Endothelial cell of umbilical vein (primary cell): ENCODE data around the gene GLI1. TPM values are rescaled to one million over a fixed set of nuclear protein-coding genes. Genes with fewer than 3 reads are reported as not detected.

Experiments
- BruUV-seq: library from RNA; stranded (reverse); fragments of 400-500 nt; replicated peaks from 2 replicates; lab custom pipeline; 2021; lab: Mats Ljungman, UMichigan
- CTCF ChIA-PET: fragments of 300-600, 350-600 bp; sonication (Branson Sonifier 250); formaldehyde crosslinking; loops from one replicate; lab custom pipeline; 2021; ENCODE audit warnings: antibody characterized with exemption, inconsistent platforms; lab: Charles Lee
- POLR2A ChIA-PET: fragments of 300-600, 350-600 bp; sonication (Branson Sonifier 250); formaldehyde crosslinking; loops from one replicate; lab custom pipeline; 2021; ENCODE audit warnings: antibody characterized with exemption, inconsistent platforms; lab: Charles Lee
- DNase-seq: peaks from one replicate; pipeline ENCODE4 v3.0.0-alpha.2; 2011; ENCODE audit warnings: low read depth, low spot score
- FAIRE-seq: peaks from 2 replicates; lab custom pipeline; 2011; peaks lifted over from hg19 to GRCh38; lab: Jason Lieb, UNC
- H2AFZ ChIP-seq: 2 replicates; pipeline ENCODE4 v1.6.0; 2012; ENCODE audit warnings: low read depth, low read length, control low read depth, inconsistent platforms
- H3K27ac ChIP-seq: 2 replicates; pipeline ENCODE4 v1.5.1; 2011; ENCODE audit warnings: low read depth, mild to moderate bottlenecking, control low read depth, low read length, moderate library complexity; ENCODE audit not compliant: insufficient read depth
- H3K27me3 ChIP-seq, 2 experiments: 2 replicates each; pipeline versions ENCODE4 v1.6.0 to v1.6.1; 2011; ENCODE audit warnings: low read length in 2 of 2, mixed read lengths in 1 of 2; ENCODE audit not compliant: control insufficient read depth in 2 of 2, insufficient read depth in 2 of 2
- H3K36me3 ChIP-seq, 2 experiments: 2 replicates in 1 of 2; 3 replicates in 1 of 2; pipeline ENCODE4 v1.5.1; 2011; ENCODE audit warnings: low read length in 2 of 2, mild to moderate bottlenecking in 1 of 2, moderate library complexity in 1 of 2; ENCODE audit not compliant: control insufficient read depth in 2 of 2, insufficient read depth in 2 of 2; ENCODE audit errors: extremely low read depth in 1 of 2
- H3K4me1 ChIP-seq: 3 replicates; pipeline ENCODE4 v1.5.1; 2011; ENCODE audit warnings: mild to moderate bottlenecking, low read length; ENCODE audit not compliant: control insufficient read depth, insufficient read depth; ENCODE audit errors: extremely low read depth
- H3K4me2 ChIP-seq: 2 replicates; pipeline ENCODE4 v1.6.1; 2011; ENCODE audit warnings: low read length, control low read depth, mixed read lengths; ENCODE audit not compliant: insufficient read depth
- H3K4me3 ChIP-seq, 3 experiments: fragments of 200-600 bp in 1 of 3; sonication (generic), shearing (Covaris generic) in 1 of 3; replicated peaks in 1 of 3; 2 replicates each; pipeline ENCODE4 v1.5.1; 2011 to 2016; ENCODE audit warnings: control low read depth in 3 of 3, low read length in 3 of 3, mild to moderate bottlenecking in 2 of 3, inconsistent platforms in 1 of 3, low read depth in 1 of 3, moderate library complexity in 1 of 3; ENCODE audit not compliant: insufficient read depth in 1 of 3
- H3K79me2 ChIP-seq: 2 replicates; pipeline ENCODE4 v1.6.0; 2012; ENCODE audit warnings: low read length, inconsistent platforms; ENCODE audit not compliant: control insufficient read depth, insufficient read depth
- H3K9ac ChIP-seq: replicated peaks from 2 replicates; pipeline ENCODE3; 2011; ENCODE audit warnings: low read length, control low read depth; ENCODE audit not compliant: insufficient read depth; ENCODE audit errors: extremely low read depth
- H3K9me1 ChIP-seq: replicated peaks from 3 replicates; pipeline ENCODE4 v1.6.0; 2011; ENCODE audit warnings: mild to moderate bottlenecking, low read length; ENCODE audit not compliant: control insufficient read depth, insufficient read depth; ENCODE audit errors: extremely low read depth
- H3K9me3 ChIP-seq: replicated peaks from 2 replicates; pipeline ENCODE4 v1.5.1; 2012; ENCODE audit warnings: low read length, inconsistent platforms; ENCODE audit not compliant: control insufficient read depth, insufficient read depth
- H4K20me1 ChIP-seq: replicated peaks from 2 replicates; pipeline ENCODE3; 2011; ENCODE audit warnings: mild to moderate bottlenecking, low read length; ENCODE audit not compliant: control insufficient read depth, insufficient read depth; ENCODE audit errors: extremely low read depth
- EZH2 ChIP-seq: IDR thresholded peaks from 2 replicates; pipeline ENCODE4 v1.6.1; 2012; ENCODE audit warnings: borderline replicate concordance, low read depth, mild to moderate bottlenecking, moderate library complexity, low read length, inconsistent platforms; ENCODE audit not compliant: severe bottlenecking
- FOS ChIP-seq: IDR thresholded peaks from 2 replicates; pipeline ENCODE4 v1.6.1; 2011; ENCODE audit warnings: mild to moderate bottlenecking, low read length, moderate library complexity, borderline replicate concordance; ENCODE audit not compliant: insufficient read depth
- GATA2 ChIP-seq: IDR thresholded peaks from 2 replicates; pipeline ENCODE4 v1.7.0; 2011; ENCODE audit warnings: low read depth, mild to moderate bottlenecking, moderate library complexity, mixed read lengths, low read length; ENCODE audit not compliant: insufficient read length, insufficient read depth
- JUN ChIP-seq: IDR thresholded peaks from 2 replicates; pipeline ENCODE4 v1.6.1; 2011; ENCODE audit warnings: borderline replicate concordance, low read depth; ENCODE audit not compliant: insufficient read length, insufficient read depth
- POLR2A ChIP-seq: IDR thresholded peaks from 2 replicates; pipeline ENCODE4 v1.6.1; 2012; ENCODE audit warnings: low read depth, mild to moderate bottlenecking, control low read depth, low read length
- POLR2AphosphoS5 ChIP-seq: IDR thresholded peaks from 2 replicates; pipeline ENCODE4 v1.6.1; 2012; ENCODE audit warnings: low read depth, mild to moderate bottlenecking, control low read depth, low read length, moderate library complexity; ENCODE audit not compliant: insufficient read depth
- dilution Hi-C: fragments of 300-500 bp; cut with MboI; formaldehyde crosslinking; loops from one replicate; pipeline ENCODE4 v1.15.0; 2019; ENCODE audit warnings: low sequenced_read_pairs; ENCODE audit not compliant: extremely low pct_ligation_motif_present
- intact Hi-C: fragments of 100-400 bp; cut with micrococcal nuclease; formaldehyde crosslinking; loops from one replicate; pipeline ENCODE4 v1.10.0; 2022
- polyA plus RNA-seq, 4 experiments: library from polyadenylated mRNA; depleted of rRNA in 3 of 4; stranded (reverse) in 3 of 4; unstranded in 1 of 4; fragments of >200 nt; gene quantifications; 2 replicates each; pipeline versions ENCODE4 v1.2.1 to v1.2.3, GENCODE V29; 2011 to 2012; ENCODE audit warnings: missing spikeins in 1 of 4
- total RNA-seq: library from RNA; stranded (reverse); gene quantifications from 2 replicates; pipeline ENCODE4 v1.2.3, GENCODE V29; 2021
- TF ChIP-seq, protein P1 (sequence below), 2 donors: IDR thresholded peaks; 1 replicate in 1 of 2; 2 replicates in 1 of 2; pipeline ENCODE4 v1.5.1; 2011; ENCODE audit warnings: low read length in 2 of 2, mild to moderate bottlenecking in 2 of 2, moderate library complexity in 2 of 2, control low read depth in 1 of 2, inconsistent platforms in 1 of 2, low read depth in 1 of 2; ENCODE audit not compliant: insufficient read depth in 1 of 2; ENCODE audit errors: extremely low read depth in 1 of 2

Gene GLI1
- total and polyA plus RNA-seq, 2 donors (not counting 3 experiments of a cell fraction or from before 2014, with no cell fraction given), result 0.10 to 0.29 TPM

DNA sequence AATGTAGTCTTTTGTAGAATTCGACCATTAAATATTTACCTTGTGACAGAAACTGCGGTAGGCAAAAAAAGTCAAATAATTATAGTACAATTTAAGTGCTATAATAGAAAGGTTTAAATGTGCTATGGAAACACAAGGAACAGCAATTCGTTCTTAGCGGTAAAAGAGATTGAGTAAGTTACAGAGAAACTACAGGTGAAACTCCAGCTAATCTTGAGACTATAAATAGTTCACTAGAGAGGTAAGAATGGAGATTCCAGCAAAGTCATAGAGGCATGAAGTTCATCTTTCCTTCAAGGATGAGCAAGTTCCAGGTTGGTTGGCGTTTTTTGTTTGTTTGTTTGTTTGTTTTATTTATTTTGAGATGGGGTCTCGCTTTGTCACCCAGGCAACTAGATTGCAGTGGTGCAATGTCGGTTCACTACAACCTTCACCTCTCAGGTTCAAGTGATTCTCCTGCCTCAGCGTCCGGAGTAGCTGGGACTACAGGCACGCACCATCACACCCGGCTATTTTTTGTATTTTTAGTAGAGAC is 27.9 kb upstream of the GLI1 start:
- Histone ChIP-seq H3K79me2 (peaks cover 17% of the 10 kb centered on the region), H3K9me1 (no peaks in the 10 kb centered on the region), H3K9ac (peak overlapping the region; percentile 82), H3K4me2 (peak overlapping the region; percentile 92), H3K27me3 (no peaks in the 10 kb centered on the region), H4K20me1 (no peaks in the 10 kb centered on the region), H3K4me1 (peaks cover 6% of the 10 kb centered on the region), H3K4me3 (no peak overlapping the region), H3K36me3 (no peaks in the 10 kb centered on the region), H2AFZ (peak overlapping the region; percentile 23), H3K9me3 (no peaks in the 10 kb centered on the region), H3K27ac (no peak overlapping the region)
- TF ChIP-seq FOS, result no peak
- no peak for TF ChIP-seq POLR2A
- TF ChIP-seq GATA2, result no peak
- no peak for TF ChIP-seq POLR2AphosphoS5
- TF ChIP-seq JUN, result no peak
- TF ChIP-seq EZH2, result no peak
- TF ChIP-seq, protein P1, sequence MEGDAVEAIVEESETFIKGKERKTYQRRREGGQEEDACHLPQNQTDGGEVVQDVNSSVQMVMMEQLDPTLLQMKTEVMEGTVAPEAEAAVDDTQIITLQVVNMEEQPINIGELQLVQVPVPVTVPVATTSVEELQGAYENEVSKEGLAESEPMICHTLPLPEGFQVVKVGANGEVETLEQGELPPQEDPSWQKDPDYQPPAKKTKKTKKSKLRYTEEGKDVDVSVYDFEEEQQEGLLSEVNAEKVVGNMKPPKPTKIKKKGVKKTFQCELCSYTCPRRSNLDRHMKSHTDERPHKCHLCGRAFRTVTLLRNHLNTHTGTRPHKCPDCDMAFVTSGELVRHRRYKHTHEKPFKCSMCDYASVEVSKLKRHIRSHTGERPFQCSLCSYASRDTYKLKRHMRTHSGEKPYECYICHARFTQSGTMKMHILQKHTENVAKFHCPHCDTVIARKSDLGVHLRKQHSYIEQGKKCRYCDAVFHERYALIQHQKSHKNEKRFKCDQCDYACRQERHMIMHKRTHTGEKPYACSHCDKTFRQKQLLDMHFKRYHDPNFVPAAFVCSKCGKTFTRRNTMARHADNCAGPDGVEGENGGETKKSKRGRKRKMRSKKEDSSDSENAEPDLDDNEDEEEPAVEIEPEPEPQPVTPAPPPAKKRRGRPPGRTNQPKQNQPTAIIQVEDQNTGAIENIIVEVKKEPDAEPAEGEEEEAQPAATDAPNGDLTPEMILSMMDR (IDR thresholded peaks at IDR 0.05; ENCODE audit: extremely low read depth in 1 of 2, insufficient read depth in 1 of 2, low read depth in 1 of 2, low read length in 2 of 2), result no peak
- ChIA-PET POLR2A (no interaction called here), CTCF (interaction anchor here (1.9 kb wide), 1 partner anchor 124 kb away, joined by 5 read pairs; no protein-coding TSS in a partner anchor)
- dilution Hi-C loops (no loop called here), intact Hi-C loops (loop anchor here (2.0 to 5.0 kb wide), 2 partner anchors 21 to 124 kb away; no protein-coding TSS in a partner anchor)
- DNase-seq, result no peak
- no TSS peak for BruUV-seq
- FAIRE-seq, result no peak
